Measurements from ENCODE around the gene ACSL5.

ACSL5 gene

DNA sequence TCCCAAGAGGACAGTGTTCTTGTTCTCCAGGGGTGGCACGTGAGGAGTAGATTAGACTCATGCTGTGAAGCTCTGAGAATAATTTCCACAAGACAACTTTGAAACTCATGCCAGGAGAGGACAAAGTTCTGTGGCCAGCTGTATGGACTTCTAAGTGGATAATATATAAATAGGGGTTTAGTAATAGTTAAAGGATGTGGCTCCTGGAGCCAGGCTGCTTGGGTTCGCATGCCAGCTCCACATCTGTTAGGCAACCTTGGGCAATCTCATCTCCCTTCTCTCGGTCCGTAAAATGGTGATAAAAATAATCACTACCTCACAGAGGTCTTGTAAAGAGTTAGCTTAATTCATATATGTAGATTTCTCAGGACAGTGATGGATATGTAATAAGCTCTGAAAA, 35.8 kb downstream of the ACSL5 start:
- DNase-seq (ENCODE audit: low read depth in 2 of 2) = no peak

DNA sequence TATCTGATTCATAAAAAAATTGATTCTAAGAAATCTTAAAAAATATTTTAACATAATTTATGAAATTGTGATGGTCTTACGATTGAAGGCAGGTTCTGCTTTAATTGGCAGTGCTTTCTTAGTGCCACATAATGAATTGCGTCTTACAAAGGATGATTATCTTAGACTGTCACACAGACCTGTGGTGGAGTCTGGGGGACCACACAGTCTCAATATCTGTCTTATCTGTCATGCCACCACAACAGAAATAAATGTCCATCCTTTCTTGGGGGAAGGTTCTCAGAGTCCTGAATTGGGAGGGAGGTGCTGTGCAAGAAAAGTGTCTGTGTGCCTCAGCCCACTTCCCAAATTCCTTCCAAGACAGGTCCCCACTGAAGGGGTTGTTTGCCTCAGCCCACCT, 38.8 kb downstream of the ACSL5 start:
- DNase-seq (ENCODE audit: low read depth in 2 of 2) = no peak

DNA sequence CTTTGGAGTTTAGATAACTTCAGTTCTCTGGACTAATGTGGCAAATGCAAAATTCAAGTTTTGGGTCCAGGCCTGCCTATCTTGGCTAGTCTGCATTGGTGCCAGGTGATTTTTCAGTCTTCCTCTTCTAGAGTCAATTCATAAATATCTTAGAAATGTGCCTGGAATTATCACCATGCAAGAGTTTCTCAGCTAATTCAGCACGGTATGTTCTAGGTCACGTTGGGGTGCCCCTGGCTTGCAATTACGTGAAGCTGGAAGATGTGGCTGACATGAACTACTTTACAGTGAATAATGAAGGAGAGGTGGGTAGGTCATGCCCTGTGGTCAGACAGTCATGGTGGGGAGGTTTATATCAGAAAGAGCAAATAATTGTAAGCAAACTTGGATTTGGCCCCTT, 47.8 kb downstream of the ACSL5 start:
- no peak for DNase-seq (ENCODE audit: low read depth in 2 of 2)

DNA sequence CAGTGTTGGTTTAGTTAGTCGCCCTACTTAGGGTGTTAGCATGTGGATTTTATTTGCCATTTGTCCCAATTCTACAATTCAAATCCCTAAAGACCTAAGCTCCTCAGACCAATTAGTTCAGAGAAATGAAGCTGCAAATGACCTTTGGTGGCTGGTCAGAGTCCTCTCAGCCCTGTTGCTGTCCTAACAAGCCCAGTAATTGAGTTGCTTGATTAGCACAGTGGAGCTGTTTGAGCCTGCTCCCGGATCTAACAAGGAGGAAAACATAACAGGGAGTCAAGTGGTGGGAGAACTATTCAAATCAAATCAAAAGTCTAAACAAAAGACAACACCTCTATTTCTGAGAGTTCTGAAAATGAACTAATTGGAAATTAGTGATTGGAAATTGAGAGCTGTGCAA, 50.7 kb downstream of the ACSL5 start:
- DNase-seq (ENCODE audit: low read depth in 2 of 2) = no peak

DNA sequence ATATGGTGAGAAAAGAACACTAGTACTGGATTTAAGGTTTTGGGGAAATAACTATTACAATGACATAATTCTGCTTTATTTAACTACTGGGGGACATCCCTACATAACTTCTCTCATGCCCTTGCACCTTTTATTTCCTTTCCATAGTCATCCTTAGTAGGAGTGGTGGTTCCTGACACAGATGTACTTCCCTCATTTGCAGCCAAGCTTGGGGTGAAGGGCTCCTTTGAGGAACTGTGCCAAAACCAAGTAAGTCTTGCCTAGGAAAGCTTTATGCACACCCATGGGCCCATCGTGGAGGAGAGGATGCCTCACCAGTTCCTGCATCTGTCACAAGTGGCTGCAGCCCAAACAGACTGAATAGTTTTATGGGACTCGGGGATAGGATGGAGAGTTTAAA, 52.2 kb downstream of the ACSL5 start:
- no peak for DNase-seq (ENCODE audit: low read depth in 2 of 2)

DNA sequence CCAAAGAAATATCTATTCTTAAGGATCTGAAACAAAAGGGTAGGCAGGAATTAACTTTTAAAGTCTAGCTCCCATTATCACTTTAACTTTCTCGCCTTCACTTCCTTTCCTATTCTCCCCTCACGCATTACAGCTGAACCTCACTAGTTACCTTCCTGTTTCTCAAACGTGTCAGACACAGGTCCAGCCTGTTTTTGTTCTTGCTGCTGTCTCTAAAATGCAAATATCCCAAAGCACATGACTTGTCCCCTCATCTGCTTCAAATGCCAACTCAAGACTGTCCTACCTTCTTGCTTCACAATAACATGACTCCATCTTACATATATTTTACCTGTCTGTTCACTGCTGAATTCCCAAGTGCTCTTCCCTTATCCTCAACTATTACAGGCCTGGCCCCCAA, 55.2 kb downstream of the ACSL5 start:
- DNase-seq (ENCODE audit: low read depth in 2 of 2) = no peak

DNA sequence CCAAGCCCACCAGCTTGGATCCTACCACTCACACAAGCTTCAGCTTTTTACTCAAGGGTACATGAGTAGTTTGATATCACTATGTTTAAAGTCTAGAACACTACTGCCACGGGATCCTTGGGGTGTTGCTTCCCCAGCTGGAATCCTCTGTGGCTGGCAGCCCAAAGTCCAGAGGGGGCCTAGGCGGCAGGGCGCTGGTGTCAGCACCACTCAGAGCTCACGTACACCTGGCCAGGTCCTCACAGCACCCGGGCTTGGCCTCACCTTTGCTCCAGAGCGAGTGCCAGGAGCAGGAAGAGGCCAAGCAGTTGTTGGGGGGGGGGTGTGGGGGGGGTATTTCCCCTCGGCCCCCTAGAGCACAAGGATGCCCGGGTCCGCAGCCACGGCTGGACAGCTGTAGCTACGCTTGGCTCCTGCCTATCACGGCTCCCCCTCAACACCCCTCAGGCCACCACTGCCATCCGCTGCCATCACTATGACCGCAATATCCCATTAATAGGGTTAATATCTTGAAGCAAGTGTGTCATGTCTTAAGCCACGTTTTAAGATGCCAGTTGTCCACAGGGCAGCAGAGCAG, 55.8 kb downstream of the ACSL5 start:
- DNase-seq (ENCODE audit: low read depth in 2 of 2) = no peak

DNA sequence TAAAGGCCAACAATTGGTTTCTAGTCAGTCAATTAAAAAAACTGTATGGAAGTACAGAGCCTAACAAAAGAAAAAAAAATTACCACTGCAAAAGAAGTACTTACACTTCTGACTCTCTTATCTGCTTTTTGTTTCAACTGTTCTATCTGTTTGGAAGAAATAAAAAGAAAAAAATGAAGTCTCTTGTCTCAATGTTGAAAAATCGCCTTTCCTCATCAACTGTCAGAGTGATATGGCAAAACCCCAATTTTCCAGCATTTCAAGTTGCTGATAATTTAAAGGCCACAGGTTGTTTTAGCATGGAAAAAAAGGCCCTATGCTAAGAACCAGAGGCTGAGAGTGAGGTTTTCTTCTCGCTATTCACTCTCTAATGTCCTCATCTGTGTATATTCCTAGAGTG, 59.2 kb downstream of the ACSL5 start:
- no peak for DNase-seq (ENCODE audit: low read depth in 2 of 2)

DNA sequence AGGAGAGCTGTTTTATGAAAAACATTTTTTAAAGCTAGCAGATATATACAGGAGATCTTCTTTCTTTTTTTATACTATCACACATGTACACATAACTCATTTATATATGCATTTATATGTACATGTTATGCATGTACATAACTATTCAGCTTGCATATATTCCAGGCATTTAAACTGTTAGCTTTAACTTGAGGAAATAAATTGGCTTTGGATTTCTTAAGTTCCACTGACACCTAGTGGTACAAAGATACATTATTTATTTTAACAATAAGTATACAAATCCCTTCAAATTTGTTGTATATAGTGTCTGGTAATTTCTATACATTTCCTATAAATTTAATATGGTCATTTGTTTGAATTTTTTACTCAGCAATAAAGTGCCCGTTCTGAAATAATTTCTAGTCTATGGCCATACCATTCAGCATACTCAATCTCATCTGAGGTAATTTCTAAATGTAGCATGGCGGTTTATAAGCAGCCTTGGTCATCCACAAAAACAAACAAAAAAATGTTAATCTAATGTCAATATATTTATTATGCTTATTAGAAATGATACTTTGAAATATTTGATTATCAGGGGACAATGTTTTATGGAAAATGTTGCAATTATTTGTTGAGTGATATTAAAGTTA, 61.2 kb downstream of the ACSL5 start:
- peak in 1 of 2 experiments; percentile 8 for DNase-seq (ENCODE audit: low read depth in 2 of 2)

DNA sequence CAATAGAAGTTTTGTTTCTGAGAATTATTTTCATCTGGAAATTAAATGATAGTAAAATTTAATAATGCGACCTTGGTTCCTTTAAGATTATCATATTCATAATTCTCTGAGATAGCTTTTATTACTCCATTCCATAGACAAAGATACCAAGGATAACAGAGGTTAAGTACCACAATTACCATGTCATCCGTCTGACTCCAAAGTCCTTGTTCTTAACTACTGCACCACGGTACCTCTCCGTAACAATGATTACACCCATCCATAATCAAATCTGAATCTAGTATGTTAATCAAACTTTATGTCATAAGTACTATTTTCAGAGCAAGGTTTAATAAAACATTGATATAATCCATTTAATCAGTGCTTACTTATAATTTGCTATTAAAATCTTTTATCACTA, 64.4 kb downstream of the ACSL5 start:
- DNase-seq (ENCODE audit: low read depth in 2 of 2) = no peak

DNA sequence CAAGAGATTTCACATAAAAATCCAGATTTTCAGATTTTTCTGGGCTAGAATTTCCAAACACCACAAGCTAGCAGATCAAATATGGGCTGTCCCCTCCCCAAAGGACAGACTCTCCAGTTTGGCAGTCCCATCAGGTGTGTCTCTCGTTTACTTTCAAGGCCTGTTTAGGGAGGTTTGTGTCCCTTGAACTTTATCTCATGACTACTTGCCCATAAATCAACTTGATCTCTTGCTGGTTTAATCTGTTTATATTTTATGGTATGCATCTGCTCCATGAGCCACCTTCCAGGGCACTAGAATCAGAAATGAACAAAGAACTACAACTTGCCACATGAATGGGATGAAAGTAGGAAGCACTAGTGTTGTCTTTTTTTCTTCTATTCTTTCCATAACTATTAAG, 67.6 kb downstream of the ACSL5 start:
- DNase-seq (ENCODE audit: low read depth in 2 of 2) = no peak

DNA sequence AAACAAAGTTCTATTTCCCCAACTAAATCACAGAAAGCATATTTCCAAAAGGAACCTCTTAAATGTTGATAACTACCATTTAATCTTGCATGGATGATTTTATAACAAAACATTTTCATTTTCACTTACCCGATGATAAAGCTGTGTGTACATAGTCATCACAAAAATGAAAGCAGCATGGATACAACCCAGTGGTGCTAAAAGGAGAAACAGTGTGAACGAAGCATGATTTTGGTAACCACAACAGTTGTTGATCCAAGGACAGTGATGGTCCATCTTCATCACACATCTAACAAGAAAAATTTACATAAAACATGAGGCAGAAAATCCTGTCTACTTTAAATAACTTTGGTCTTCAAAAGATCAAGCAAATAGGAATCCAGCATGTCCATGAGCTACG, 68.1 kb downstream of the ACSL5 start:
- no peak for DNase-seq (ENCODE audit: low read depth in 2 of 2)

DNA sequence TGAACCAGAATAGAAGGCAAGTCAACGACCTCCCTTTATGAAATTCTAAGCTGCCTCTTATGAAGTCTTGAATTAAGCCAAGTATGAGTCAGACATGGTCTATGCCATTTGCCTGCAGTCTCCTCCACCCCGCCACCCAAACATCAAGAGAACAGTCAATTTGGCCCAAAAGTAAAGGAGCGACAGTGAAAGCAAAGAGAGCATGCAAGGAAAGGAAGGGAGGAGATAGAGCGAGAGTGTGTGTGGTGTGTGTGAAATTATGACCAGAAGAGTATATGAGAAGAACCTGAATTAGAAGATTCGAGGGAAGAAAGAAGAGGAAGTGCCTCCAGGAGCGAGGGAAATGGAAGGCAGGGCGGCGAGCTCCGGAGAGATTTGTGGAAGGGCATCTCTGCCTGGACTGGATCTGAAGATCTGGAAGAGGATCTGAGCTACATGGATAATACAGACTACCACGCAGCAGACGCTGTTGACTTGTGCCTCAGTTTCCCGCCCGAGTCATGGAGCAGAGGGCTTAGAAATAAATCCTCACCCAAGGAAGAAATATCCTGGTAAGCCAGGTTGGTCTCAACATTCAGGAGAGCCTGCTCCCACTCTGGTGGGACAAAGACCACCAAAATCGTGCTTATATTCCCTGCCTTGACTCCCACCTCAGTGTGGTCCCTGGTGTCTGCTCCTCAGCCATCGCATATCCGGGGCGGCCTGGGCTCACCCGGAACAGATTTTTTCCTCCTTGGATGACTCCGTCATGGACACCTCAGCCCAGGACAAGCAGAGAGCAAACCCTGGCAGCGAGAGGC, 72.3 kb downstream of the ACSL5 start:
- DNase-seq (ENCODE audit: low read depth in 2 of 2) = no peak

DNA sequence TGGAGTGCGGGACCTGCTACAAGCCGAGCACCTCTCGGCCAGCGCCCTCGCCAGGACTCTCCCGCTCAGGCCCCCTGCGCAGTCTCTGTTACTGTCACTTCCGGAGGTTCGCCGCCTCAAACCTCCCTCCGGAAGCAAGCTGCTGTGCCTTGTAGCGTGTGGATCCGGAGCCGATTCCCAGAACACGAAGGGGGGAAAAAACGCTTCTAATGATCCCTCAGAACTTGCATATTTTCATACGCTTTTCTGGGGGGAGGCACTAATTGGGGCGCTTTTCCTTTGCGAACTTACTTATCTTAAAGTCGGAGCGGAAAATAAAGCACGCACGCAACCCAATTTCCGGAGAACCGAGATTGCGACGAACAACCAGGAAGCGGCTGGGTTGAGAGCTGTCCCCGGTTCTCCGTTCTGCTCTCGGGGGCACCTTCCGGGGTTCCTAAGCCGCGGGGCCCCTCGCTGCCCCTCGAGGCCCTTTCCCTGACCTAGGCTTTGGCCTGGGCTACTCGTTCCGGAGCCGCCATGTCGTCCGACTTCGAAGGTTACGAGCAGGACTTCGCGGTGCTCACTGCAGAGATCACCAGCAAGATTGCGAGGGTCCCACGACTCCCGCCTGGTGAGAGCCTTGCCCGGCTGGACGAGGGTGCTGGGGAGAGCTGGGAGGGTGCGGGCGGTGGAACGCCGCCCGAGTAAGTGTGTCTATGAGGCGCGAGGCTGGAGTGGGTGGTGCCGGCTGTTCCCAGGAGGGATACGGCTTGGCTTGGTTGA, 73.1 kb downstream of the ACSL5 start, which contains the start of the genes VTI1A and ZDHHC6:
TSS of gene VTI1A (plus strand) at position 361 of the 765 bp plus-strand sequence. CDS start at position 520, 159 bp downstream.
TSS of gene ZDHHC6 (minus strand) at position 60 of the 765 bp plus-strand sequence. CDS start 1,478 bp downstream, outside the sequence.
- DNase-seq (ENCODE audit: low read depth in 2 of 2) = peak; percentile 61 to 62

DNA sequence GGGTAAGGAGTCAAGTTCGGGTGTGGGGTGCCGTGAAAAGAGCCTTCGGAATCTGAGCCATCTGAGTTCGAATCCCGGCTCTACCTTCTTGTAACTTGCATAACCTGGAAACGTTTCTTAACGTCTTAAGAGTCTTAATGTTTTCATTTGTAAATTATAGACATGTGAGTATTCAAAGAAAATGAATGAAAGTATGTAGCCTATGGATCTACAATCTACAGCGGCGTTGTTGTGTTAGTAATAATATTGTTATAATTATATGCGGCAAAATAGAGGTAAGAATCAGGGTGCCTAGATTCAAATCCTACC, 73.7 kb downstream of the ACSL5 start:
- DNase-seq (ENCODE audit: low read depth in 2 of 2) = no peak

DNA sequence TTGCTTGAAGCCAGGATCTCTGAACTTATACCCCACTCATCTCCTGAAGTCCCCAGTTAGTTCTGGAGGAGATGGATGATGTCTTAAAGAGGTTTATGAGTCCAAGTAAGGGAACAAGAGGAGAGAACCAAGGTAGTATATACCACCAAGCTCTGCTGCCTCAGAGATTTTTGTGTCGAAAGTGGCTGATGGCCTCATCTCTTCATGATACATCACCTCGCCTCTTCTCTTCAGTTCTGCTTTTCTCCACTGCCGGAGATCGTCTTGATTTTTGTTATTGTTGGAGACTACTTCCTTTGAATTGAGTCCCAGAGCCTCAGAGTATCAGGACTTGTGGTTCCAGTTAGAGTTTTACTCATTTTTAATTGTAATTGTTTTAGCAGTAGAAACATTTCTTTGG, 75.0 kb downstream of the ACSL5 start:
- no peak for DNase-seq (ENCODE audit: low read depth in 2 of 2)

DNA sequence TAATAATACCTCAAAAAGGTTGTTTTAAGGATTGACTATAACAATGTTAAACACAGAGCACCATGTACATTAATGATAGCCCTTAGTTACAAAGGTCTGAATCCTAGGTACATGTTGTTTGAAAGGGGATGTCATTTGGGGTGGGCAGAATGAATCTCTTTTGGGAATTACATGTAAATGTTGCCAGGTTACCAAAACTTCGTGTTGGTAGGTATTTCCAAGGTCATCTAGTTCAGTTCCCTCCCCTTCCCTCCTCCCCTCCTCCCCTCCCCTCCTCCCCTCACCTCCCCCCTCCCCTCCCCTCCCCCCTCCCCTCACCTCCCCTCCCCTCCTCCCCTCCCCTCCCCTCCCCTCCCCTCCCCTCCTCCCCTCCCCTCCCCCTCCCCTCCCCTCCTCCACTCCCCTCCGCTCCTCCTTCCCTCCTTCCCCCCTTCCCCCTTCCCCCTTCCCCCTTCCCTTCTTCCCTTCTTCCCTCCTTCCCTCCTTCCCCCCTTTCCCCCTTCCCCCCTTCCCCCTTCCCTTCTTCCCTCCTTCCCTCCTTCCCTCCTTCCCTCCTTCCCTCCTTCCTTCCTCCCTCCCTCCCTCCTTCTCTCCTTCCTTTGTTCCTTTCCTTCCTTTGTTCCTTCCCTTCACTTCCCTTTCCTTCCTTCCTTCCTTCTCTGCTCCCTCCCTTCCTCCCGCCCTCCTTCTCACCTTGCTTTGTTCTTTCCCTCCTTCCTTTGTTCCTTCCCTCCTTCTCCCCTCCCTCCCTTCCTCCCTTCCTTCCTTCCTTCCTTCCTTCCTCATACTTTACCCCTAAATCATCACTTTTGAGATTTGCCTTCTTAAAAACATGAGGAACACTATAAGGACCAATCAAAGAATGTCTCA, 81.2 kb downstream of the ACSL5 start:
- no peak for DNase-seq (ENCODE audit: low read depth in 2 of 2)

DNA sequence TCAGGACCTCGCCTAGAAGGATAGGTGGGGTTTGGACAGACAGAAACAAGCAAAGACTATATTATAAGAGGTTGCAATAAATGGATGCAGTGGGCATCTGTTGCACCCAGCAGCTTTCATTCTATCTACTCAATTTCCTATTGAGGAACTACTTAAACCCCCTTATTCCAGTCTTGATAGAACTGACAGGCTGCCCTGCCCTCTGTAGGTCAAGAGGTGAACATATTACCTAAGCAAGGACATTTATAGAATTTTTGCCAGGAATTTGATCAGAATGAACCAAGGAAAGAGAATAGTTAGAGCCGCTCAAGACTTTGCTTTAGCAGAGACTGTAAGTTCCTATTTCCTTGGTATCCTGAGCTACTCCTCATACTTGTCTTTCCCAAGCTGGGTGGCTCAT, 82.6 kb downstream of the ACSL5 start:
- no peak for DNase-seq (ENCODE audit: low read depth in 2 of 2)

DNA sequence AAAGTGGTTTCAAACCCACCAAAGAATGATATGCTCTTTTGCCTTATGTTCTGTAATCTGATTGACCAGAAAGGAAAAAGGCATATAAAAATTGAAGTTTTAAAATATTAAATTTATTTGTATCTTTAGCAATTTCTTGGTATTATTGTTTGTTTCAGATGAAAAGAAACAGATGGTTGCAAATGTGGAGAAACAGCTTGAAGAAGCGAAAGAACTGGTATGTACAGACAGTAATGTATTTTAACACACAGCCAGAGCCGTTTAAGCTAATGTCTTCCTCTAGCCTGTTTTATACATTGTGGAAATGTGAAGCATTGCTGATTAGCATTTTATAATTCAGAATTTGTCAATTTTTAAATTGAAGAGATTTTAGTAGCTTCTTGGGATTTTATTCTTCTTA, 86.5 kb downstream of the ACSL5 start:
- DNase-seq (ENCODE audit: low read depth in 2 of 2) = no peak

DNA sequence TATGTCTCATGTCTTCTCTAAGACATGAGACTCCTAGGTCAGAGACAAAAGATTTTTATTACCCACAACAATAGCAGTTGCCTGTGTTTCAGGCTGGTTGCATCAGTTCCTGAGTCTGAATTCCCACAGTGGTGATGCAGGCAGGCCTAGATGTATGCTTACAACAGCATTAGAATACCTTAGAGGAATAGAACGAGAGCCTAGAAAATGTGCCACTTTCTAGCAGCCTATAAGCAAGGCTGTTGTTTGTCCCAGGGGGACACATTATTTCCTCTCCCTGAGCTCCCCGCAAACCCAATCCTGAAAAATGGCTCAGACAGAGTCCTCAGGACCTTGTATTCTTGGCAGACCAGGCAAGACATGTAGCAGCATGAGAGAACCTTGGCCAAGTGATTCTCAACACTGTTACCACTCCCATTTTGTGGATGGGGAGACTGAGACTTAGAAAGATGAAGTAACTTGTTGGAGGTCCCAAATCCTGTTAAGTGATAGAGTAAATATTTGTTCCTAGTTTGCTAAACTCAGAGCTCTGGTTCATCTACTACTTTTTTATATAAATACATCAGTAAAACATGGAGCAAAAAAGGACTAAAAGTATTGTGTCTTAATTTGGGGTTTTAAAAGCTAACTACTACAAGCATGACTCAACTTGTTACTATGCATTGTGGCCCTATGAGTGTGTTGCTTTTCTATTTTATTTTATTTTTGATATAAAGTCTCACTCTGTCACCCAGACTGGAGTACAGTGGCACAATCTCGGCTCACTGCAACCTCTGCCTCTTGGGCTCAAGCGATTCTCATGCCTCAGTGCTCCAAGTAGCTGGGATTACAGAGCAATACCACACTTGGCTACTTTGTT, 87.3 kb downstream of the ACSL5 start:
- DNase-seq (ENCODE audit: low read depth in 2 of 2) = peak; percentile 55 to 67
